ENCODE measurements around the gene NYNRIN.

Gene NYNRIN

GRCh38 chr14:24404814-24405213 lies 6.0 kb downstream of the NYNRIN start:
- Histone ChIP-seq H3K27ac (ENCODE audit: low read length) (peak overlapping the region; percentile 11), H3K4me3 (ENCODE audit: low read length in 2 of 2) (no peak overlapping the region), H3K36me3 (ENCODE audit: control insufficient read depth in 2 of 2, insufficient read depth in 2 of 2, low read length in 2 of 2) (peaks cover 3 to 12% of the 10 kb centered on the region in 2 donors), H3K27me3 (ENCODE audit: control insufficient read depth in 1 of 2, insufficient read depth in 2 of 2, low read length in 2 of 2) (no peaks in the 10 kb centered on the region), H3K9ac (ENCODE audit: low read length in 2 of 2) (no peak overlapping the region), H3K9me3 (ENCODE audit: control insufficient read depth in 2 of 2, low read length in 2 of 2) (no peaks in the 10 kb centered on the region), H3K4me1 (ENCODE audit: control insufficient read depth, insufficient read depth, low read length) (peaks cover 22% of the 10 kb centered on the region)

GRCh38 chr14:24406416-24406815 lies 7.6 kb downstream of the NYNRIN start:
- Histone ChIP-seq H3K27me3 (ENCODE audit: control insufficient read depth in 1 of 2, insufficient read depth in 2 of 2, low read length in 2 of 2) (no peaks in the 10 kb centered on the region), H3K4me1 (ENCODE audit: control insufficient read depth, insufficient read depth, low read length) (peaks cover 13% of the 10 kb centered on the region), H3K36me3 (ENCODE audit: control insufficient read depth in 2 of 2, insufficient read depth in 2 of 2, low read length in 2 of 2) (peaks cover 3 to 22% of the 10 kb centered on the region in 2 donors), H3K9ac (ENCODE audit: low read length in 2 of 2) (no peak overlapping the region), H3K27ac (ENCODE audit: low read length) (no peak overlapping the region), H3K4me3 (ENCODE audit: low read length in 2 of 2) (no peak overlapping the region), H3K9me3 (ENCODE audit: control insufficient read depth in 2 of 2, low read length in 2 of 2) (no peaks in the 10 kb centered on the region)

- Histone ChIP-seq H3K9me3 (ENCODE audit: control insufficient read depth in 2 of 2, low read length in 2 of 2) (no peaks in the 10 kb centered on the region), H3K9ac (ENCODE audit: low read length in 2 of 2) (no peak overlapping the region), H3K4me1 (ENCODE audit: control insufficient read depth, insufficient read depth, low read length) (peaks cover 10% of the 10 kb centered on the region), H3K27ac (ENCODE audit: low read length) (no peak overlapping the region), H3K4me3 (ENCODE audit: low read length in 2 of 2) (no peak overlapping the region), H3K27me3 (ENCODE audit: control insufficient read depth in 1 of 2, insufficient read depth in 2 of 2, low read length in 2 of 2) (no peaks in the 10 kb centered on the region), H3K36me3 (ENCODE audit: control insufficient read depth in 2 of 2, insufficient read depth in 2 of 2, low read length in 2 of 2) (peaks cover 3 to 24% of the 10 kb centered on the region in 2 donors)
These were observed 9.0 kb downstream of the NYNRIN start for GRCh38 chr14:24407608-24408325.

GRCh38 chr14:24408764-24409163 lies 10.0 kb downstream of the NYNRIN start:
- Histone ChIP-seq H3K36me3 (ENCODE audit: control insufficient read depth in 2 of 2, insufficient read depth in 2 of 2, low read length in 2 of 2) (peaks cover 3 to 29% of the 10 kb centered on the region in 2 donors), H3K9ac (ENCODE audit: low read length in 2 of 2) (no peak overlapping the region), H3K4me1 (ENCODE audit: control insufficient read depth, insufficient read depth, low read length) (peaks cover 4% of the 10 kb centered on the region), H3K27me3 (ENCODE audit: control insufficient read depth in 1 of 2, insufficient read depth in 2 of 2, low read length in 2 of 2) (no peaks in the 10 kb centered on the region), H3K9me3 (ENCODE audit: control insufficient read depth in 2 of 2, low read length in 2 of 2) (no peaks in the 10 kb centered on the region), H3K27ac (ENCODE audit: low read length) (no peak overlapping the region), H3K4me3 (ENCODE audit: low read length in 2 of 2) (no peak overlapping the region)

- no peaks in the 10 kb centered on the region for H3K27me3 ChIP-seq (ENCODE audit: control insufficient read depth in 1 of 2, insufficient read depth in 2 of 2, low read length in 2 of 2)
- H3K27ac ChIP-seq (ENCODE audit: low read length), result no peak overlapping the region
- H3K9ac ChIP-seq (ENCODE audit: low read length in 2 of 2), result no peak overlapping the region
- H3K4me1 ChIP-seq (ENCODE audit: control insufficient read depth, insufficient read depth, low read length), result peaks cover 4% of the 10 kb centered on the region
- no peaks in the 10 kb centered on the region for H3K9me3 ChIP-seq (ENCODE audit: control insufficient read depth in 2 of 2, low read length in 2 of 2)
- no peak overlapping the region for H3K4me3 ChIP-seq (ENCODE audit: low read length in 2 of 2)
- H3K36me3 ChIP-seq (ENCODE audit: control insufficient read depth in 2 of 2, insufficient read depth in 2 of 2, low read length in 2 of 2), result peaks cover 3 to 33% of the 10 kb centered on the region in 2 donors
These were observed 10.4 kb downstream of the NYNRIN start for GRCh38 chr14:24409192-24409591.

- Histone ChIP-seq H3K27me3 (ENCODE audit: control insufficient read depth in 1 of 2, insufficient read depth in 2 of 2, low read length in 2 of 2) (no peaks in the 10 kb centered on the region), H3K4me3 (ENCODE audit: low read length in 2 of 2) (no peak overlapping the region), H3K27ac (ENCODE audit: low read length) (no peak overlapping the region), H3K36me3 (ENCODE audit: control insufficient read depth in 2 of 2, insufficient read depth in 2 of 2, low read length in 2 of 2) (peaks cover 3 to 38% of the 10 kb centered on the region in 2 donors), H3K4me1 (ENCODE audit: control insufficient read depth, insufficient read depth, low read length) (no peaks in the 10 kb centered on the region), H3K9ac (ENCODE audit: low read length in 2 of 2) (no peak overlapping the region), H3K9me3 (ENCODE audit: control insufficient read depth in 2 of 2, low read length in 2 of 2) (no peaks in the 10 kb centered on the region)
These were observed 11.2 kb downstream of the NYNRIN start for GRCh38 chr14:24409956-24410355.

GRCh38 chr14:24411443-24412389 lies 12.9 kb downstream of the NYNRIN start:
- H3K9ac ChIP-seq (ENCODE audit: low read length in 2 of 2), result no peak overlapping the region

GRCh38 chr14:24414077-24414476 lies 15.3 kb downstream of the NYNRIN start:
- Histone ChIP-seq H3K4me1 (ENCODE audit: control insufficient read depth, insufficient read depth, low read length) (peaks cover 3% of the 10 kb centered on the region), H3K4me3 (ENCODE audit: low read length in 2 of 2) (no peak overlapping the region), H3K27me3 (ENCODE audit: control insufficient read depth in 1 of 2, insufficient read depth in 2 of 2, low read length in 2 of 2) (no peaks in the 10 kb centered on the region), H3K9me3 (ENCODE audit: control insufficient read depth in 2 of 2, low read length in 2 of 2) (no peaks in the 10 kb centered on the region), H3K27ac (ENCODE audit: low read length) (no peak overlapping the region), H3K36me3 (ENCODE audit: control insufficient read depth in 2 of 2, insufficient read depth in 2 of 2, low read length in 2 of 2) (peaks cover 3 to 31% of the 10 kb centered on the region in 2 donors), H3K9ac (ENCODE audit: low read length in 2 of 2) (no peak overlapping the region)

More at GRCh38 chr14:24411443-24412389, 12.9 kb downstream of the NYNRIN start:
- Histone ChIP-seq H3K4me3 (ENCODE audit: low read length in 2 of 2) (no peak overlapping the region), H3K27ac (ENCODE audit: low read length) (no peak overlapping the region), H3K27me3 (ENCODE audit: control insufficient read depth in 1 of 2, insufficient read depth in 2 of 2, low read length in 2 of 2) (no peaks in the 10 kb centered on the region), H3K4me1 (ENCODE audit: control insufficient read depth, insufficient read depth, low read length) (no peaks in the 10 kb centered on the region), H3K36me3 (ENCODE audit: control insufficient read depth in 2 of 2, insufficient read depth in 2 of 2, low read length in 2 of 2) (peaks cover 3 to 43% of the 10 kb centered on the region in 2 donors), H3K9me3 (ENCODE audit: control insufficient read depth in 2 of 2, low read length in 2 of 2) (no peaks in the 10 kb centered on the region)

GRCh38 chr14:24414732-24415420 lies 16.1 kb downstream of the NYNRIN start:
- Histone ChIP-seq H3K27me3 (ENCODE audit: control insufficient read depth in 1 of 2, insufficient read depth in 2 of 2, low read length in 2 of 2) (no peaks in the 10 kb centered on the region), H3K9me3 (ENCODE audit: control insufficient read depth in 2 of 2, low read length in 2 of 2) (no peaks in the 10 kb centered on the region), H3K4me3 (ENCODE audit: low read length in 2 of 2) (no peak overlapping the region), H3K9ac (ENCODE audit: low read length in 2 of 2) (no peak overlapping the region), H3K27ac (ENCODE audit: low read length) (no peak overlapping the region), H3K36me3 (ENCODE audit: control insufficient read depth in 2 of 2, insufficient read depth in 2 of 2, low read length in 2 of 2) (peaks cover 0 to 31% of the 10 kb centered on the region in 2 donors), H3K4me1 (ENCODE audit: control insufficient read depth, insufficient read depth, low read length) (peaks cover 3% of the 10 kb centered on the region)

- Histone ChIP-seq H3K4me1 (ENCODE audit: control insufficient read depth, insufficient read depth, low read length) (peaks cover 3% of the 10 kb centered on the region), H3K36me3 (ENCODE audit: control insufficient read depth in 2 of 2, insufficient read depth in 2 of 2, low read length in 2 of 2) (peaks cover 0 to 27% of the 10 kb centered on the region in 2 donors), H3K27me3 (ENCODE audit: control insufficient read depth in 1 of 2, insufficient read depth in 2 of 2, low read length in 2 of 2) (peaks cover 3% of the 10 kb centered on the region in 2 donors), H3K9me3 (ENCODE audit: control insufficient read depth in 2 of 2, low read length in 2 of 2) (no peaks in the 10 kb centered on the region), H3K4me3 (ENCODE audit: low read length in 2 of 2) (no peak overlapping the region), H3K27ac (ENCODE audit: low read length) (no peak overlapping the region), H3K9ac (ENCODE audit: low read length in 2 of 2) (no peak overlapping the region)
These were observed 16.8 kb downstream of the NYNRIN start for GRCh38 chr14:24415421-24416253.
